HG03060 (cell line): ENCODE measurements around the gene RNF152.

Source experiments
- ATAC-seq: cut with Tn5 transposase; IDR thresholded peaks from one replicate; pipeline ENCODE4 v1.9.1; 2021; ENCODE audit warnings: low read depth, moderate number of reproducible peaks; ENCODE audit not compliant: unreplicated experiment

RNF152 gene

GRCh38 chr18:61892683-61893308 is at the start of gene RNF152:
RNF152 (minus strand) TSS chr18:61893007; CDS start chr18:61816463, 76,544 bp downstream.
- ATAC-seq = no peak

GRCh38 chr18:61941948-61942471 is 49.2 kb upstream of the RNF152 start:
- ATAC-seq = no peak

GRCh38 chr18:61939046-61939674 is 46.4 kb upstream of the RNF152 start:
- ATAC-seq = no peak

- ATAC-seq = no peak
Measured at GRCh38 chr18:61935362-61935761, 42.6 kb upstream of the RNF152 start.

- no peak for ATAC-seq
Measured at GRCh38 chr18:61931654-61932379, 39.0 kb upstream of the RNF152 start.

- ATAC-seq = no peak
Measured at GRCh38 chr18:61929881-61930640, 37.3 kb upstream of the RNF152 start.

GRCh38 chr18:61926532-61926931 is 33.7 kb upstream of the RNF152 start:
- ATAC-seq = no peak

- no peak for ATAC-seq
Measured at GRCh38 chr18:61924550-61924949, 31.7 kb upstream of the RNF152 start.

GRCh38 chr18:61922435-61922834 is 29.6 kb upstream of the RNF152 start:
- ATAC-seq = no peak

GRCh38 chr18:61921621-61922235 is 28.9 kb upstream of the RNF152 start:
- no peak for ATAC-seq

GRCh38 chr18:61917818-61918217 is 25.0 kb upstream of the RNF152 start:
- ATAC-seq = no peak

- no peak for ATAC-seq
Measured at GRCh38 chr18:61912476-61912875, 19.7 kb upstream of the RNF152 start.

- no peak for ATAC-seq
Measured at GRCh38 chr18:61910101-61910500, 17.3 kb upstream of the RNF152 start.

- ATAC-seq = no peak
Measured at GRCh38 chr18:61908661-61909060, 15.9 kb upstream of the RNF152 start.

GRCh38 chr18:61901323-61901986 is 8.6 kb upstream of the RNF152 start:
- peak; percentile 71 for ATAC-seq

- no peak for ATAC-seq
Measured at GRCh38 chr18:61900504-61901281, 7.9 kb upstream of the RNF152 start.

GRCh38 chr18:61898640-61899101 is 5.9 kb upstream of the RNF152 start:
- ATAC-seq = no peak

GRCh38 chr18:61896757-61897156 is 4.0 kb upstream of the RNF152 start:
- no peak for ATAC-seq

GRCh38 chr18:61896118-61896517 is 3.3 kb upstream of the RNF152 start:
- ATAC-seq = no peak
